Right forelimb (tissue), 1 donor: ENCODE results near the gene KCNH5.
A peak's percentile ranks its signal among the peaks of the same experiment; 100 is the strongest.

Source experiments
- DNase-seq: peaks from one replicate; pipeline ENCODE4 v3.0.0-alpha.2; 2018

The KCNH5 gene

GRCh38 chr14:63045234-63045611, at the start of gene KCNH5:
Gene KCNH5, minus strand, starts transcription at chr14:63045458. Its CDS starts 272 bp downstream, at chr14:63045186.
- peak; percentile 66 for DNase-seq

- no peak for DNase-seq
Observed at GRCh38 chr14:63091394-63091996, 46.2 kb upstream of the KCNH5 start.

- no peak for DNase-seq
Observed at GRCh38 chr14:63088865-63089264, 43.6 kb upstream of the KCNH5 start.

- DNase-seq, result no peak
Observed at GRCh38 chr14:63078569-63078968, 33.3 kb upstream of the KCNH5 start.

- no peak for DNase-seq
Observed at GRCh38 chr14:63076488-63076887, 31.2 kb upstream of the KCNH5 start.

GRCh38 chr14:63055631-63056030, 10.4 kb upstream of the KCNH5 start:
- DNase-seq, result no peak

GRCh38 chr14:63051992-63052391, 6.7 kb upstream of the KCNH5 start:
- no peak for DNase-seq

- no peak for DNase-seq
Observed at GRCh38 chr14:63051301-63051700, 6.0 kb upstream of the KCNH5 start.

GRCh38 chr14:63050694-63051093, 5.4 kb upstream of the KCNH5 start:
- no peak for DNase-seq

GRCh38 chr14:63046339-63047268, 1.3 kb upstream of the KCNH5 start:
- DNase-seq, result no peak

- peak; percentile 49 for DNase-seq
Observed at GRCh38 chr14:63045612-63046320, 508 bp upstream of the KCNH5 start.

- DNase-seq, result no peak
Observed at GRCh38 chr14:63039866-63040265, 5.4 kb downstream of the KCNH5 start.

- no peak for DNase-seq
Observed at GRCh38 chr14:63032641-63033040, 12.6 kb downstream of the KCNH5 start.

GRCh38 chr14:63032076-63032475, 13.2 kb downstream of the KCNH5 start:
- DNase-seq, result no peak

- no peak for DNase-seq
Observed at GRCh38 chr14:63030113-63030512, 15.1 kb downstream of the KCNH5 start.

- no peak for DNase-seq
Observed at GRCh38 chr14:63027719-63028118, 17.5 kb downstream of the KCNH5 start.

- DNase-seq, result no peak
Observed at GRCh38 chr14:63026491-63026890, 18.8 kb downstream of the KCNH5 start.

- DNase-seq, result no peak
Observed at GRCh38 chr14:63014621-63015020, 30.6 kb downstream of the KCNH5 start.

GRCh38 chr14:63012171-63012570, 33.1 kb downstream of the KCNH5 start:
- DNase-seq, result no peak

- DNase-seq, result no peak
Observed at GRCh38 chr14:63011623-63012022, 33.6 kb downstream of the KCNH5 start.

- DNase-seq, result no peak
Observed at GRCh38 chr14:63009495-63009894, 35.8 kb downstream of the KCNH5 start.

- DNase-seq, result no peak
Observed at GRCh38 chr14:63006531-63006930, 38.7 kb downstream of the KCNH5 start.

GRCh38 chr14:62994096-62994495, 51.2 kb downstream of the KCNH5 start:
- no peak for DNase-seq

GRCh38 chr14:62988967-62989366, 56.3 kb downstream of the KCNH5 start:
- no peak for DNase-seq
